ENCODE data around the gene NHP2. TPM values are rescaled to one million over a fixed set of nuclear protein-coding genes. Genes with fewer than 3 reads are reported as not detected.

NHP2 gene
- total RNA-seq = 264 and 275 TPM in 2 replicates

DNA sequence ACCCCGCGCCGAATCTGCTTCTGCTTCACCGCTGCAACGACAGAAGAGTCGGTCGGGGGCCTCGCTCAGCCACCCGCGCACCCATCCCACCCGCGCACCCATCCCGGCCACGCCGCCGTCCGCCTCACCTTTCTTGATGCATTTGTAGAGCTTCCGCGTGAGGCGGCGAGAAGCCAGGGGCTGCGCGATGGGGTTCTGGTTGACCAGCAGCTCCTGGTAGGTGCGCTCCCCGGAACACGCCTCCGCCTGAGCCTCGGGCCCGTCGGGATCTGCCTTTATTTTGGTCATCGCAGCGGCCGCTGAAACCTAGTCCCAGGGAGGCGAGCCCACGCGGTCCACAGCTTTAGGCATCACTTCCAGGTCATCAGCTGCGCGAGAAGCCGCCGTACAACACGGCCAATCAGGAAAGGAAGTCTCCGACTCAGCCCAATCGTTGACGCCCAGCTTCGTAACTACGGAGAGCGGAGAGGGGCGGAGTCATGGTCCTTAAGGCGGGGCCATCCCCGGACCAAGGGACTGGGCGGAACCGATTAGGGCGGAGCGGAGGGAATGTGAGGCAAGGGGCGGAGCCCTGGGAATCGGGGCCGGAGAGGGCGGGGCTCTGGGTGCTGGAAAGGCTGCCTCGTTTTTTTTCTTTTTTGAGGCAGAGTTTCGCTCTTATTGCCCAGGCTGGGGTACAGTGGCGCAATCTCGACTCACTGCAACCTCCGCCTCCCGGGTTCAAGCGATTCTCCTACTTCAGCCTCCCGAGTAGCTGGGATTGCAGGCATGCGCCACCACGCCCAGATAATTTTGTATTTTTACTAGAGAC is at the start of gene NHP2:
Gene NHP2, minus strand, starts transcription at position 356 of the 811 bp plus-strand sequence. Its CDS starts 68 bp downstream, at position 288.

DNA sequence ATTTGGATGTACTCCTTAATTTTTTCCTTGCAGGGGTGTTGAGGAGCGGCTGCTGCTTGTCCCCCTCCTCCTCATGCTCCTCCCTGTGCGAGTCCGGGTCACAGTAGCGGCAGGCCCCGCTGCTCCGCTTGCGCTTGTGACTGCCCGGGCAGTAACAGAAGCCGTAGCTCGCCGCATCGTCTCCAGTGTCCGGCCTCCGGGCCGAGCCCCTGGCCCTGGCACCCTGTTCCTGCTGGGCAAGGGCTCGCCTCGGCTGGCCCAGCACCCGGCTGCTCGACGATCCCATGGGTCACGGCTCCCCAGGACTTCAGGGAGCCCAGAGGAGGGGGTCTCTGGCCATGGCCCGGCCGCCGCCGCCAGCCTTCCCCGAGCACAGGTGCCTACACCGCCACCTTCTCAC is 33.3 kb upstream of the NHP2 start, which contains the start of gene GMCL2:
Gene GMCL2, minus strand, starts transcription at position 358 of the 400 bp plus-strand sequence. Its CDS starts 72 bp downstream, at position 286.

DNA sequence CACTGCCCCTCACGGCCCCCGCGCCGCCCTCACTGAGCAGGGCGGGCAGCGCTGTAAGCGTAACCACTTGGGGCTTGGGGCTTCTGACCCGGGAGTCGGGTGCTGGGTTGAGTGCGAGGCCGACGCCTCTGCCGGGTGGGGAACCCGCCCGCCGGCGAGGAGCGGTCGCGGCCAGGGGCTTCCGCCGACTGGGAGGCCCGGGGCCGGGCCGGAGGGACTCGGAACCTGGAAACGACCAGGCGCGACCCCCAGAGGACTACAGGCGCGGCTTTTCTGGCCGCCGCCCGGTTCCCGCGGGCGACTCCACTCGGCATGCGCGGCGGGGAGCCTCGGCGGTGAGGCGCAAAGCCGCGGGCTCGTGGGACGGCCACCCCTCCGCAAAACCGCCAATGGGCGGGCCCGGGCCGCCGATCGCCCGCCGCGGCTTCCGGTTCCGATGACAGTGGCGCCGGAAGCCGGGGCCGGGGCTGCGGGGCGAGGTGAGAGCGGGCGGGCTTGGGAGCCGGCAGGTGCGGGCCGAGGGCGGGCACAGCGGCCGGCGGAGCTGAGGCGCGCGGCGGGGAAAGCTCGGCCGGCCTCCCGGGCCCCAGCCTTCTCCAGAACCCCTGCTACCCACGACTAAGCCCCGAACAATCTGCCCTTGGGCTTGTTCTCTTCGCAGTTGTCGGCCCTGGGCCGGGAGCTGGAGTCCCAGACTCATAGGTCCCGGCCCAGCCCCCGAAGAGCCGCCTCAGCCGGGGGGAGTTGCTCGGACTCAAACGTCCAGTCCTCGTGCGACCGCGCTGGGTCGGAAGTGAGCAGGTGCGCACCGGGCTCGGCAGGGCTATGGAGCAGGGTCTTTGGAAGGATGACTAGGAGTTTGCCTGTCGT is 22.9 kb downstream of the NHP2 start, which contains the start of gene RMND5B:
Gene RMND5B, plus strand, starts transcription at position 439 of the 870 bp plus-strand sequence. CDS start 7,106 bp downstream, outside the sequence.

DNA sequence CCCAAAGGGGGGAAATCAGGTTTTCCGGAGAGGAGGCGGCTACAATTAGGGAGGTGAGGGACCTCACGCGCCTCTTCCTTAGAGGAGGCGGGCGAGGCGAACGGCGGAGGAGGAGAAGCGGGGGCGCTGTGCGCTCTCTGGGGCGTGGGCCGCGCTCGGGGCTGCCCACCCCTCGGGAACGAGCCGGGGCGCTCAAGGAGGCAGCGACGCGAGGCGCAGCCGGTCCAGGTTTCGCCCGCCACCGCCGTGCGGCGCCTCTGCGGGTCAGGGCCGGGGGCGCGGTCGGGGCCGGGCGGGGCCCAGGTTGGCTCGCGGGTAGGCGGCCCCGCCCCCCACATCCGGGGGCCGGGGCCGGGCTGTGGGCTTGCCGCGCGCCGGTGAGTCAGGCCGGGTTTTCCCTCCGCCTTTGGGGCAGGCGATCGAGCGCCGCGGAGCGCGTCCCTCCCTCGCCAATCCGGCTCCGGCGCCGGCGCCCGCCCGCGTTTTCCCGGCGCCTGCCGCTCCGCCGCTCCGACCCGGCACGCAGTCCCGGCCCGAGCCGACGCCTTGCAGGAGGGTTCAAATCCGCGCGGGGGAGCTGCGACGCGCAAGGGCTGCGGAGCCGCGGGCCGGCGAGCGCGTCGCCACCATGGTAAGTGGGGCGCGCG is 40.4 kb downstream of the NHP2 start, which contains the start of gene N4BP3:
Gene N4BP3, plus strand, starts transcription at position 392 of the 647 bp plus-strand sequence. CDS start 6,052 bp downstream, outside the sequence.

Other genes with a start within 250 kb of the NHP2 start
- not detected in 2 replicates for gene PROP1, start 157.6 kb downstream of the NHP2 start, total RNA-seq
- 0.36 and 2.3 TPM in 2 replicates for gene N4BP3, start 40.4 kb downstream of the NHP2 start, total RNA-seq
- 11.7 and 16.5 TPM in 2 replicates for gene RMND5B, start 22.9 kb downstream of the NHP2 start, total RNA-seq
- gene GMCL2, start 33.5 kb upstream of the NHP2 start, total RNA-seq = not detected in 2 replicates
- 68.8 and 83.4 TPM in 2 replicates for gene HNRNPAB, start 50.6 kb upstream of the NHP2 start, total RNA-seq
- gene PHYKPL, start 78.9 kb upstream of the NHP2 start, total RNA-seq = 17.8 and 23.5 TPM in 2 replicates

Data from cardiac atrium fibroblast (primary cell).